VCaP (cell line): ENCODE data around the gene PLCG1.

Experiments
- H3K27ac ChIP-seq: fragments of 450-650 bp; 2 replicates; pipeline ENCODE4 v1.5.1; 2017
- CTCF ChIP-seq: fragments of 450-650 bp; conservative IDR thresholded peaks from 2 replicates; pipeline ENCODE4 v1.5.1; 2017; ENCODE audit warnings: mild to moderate bottlenecking, moderate library complexity

The PLCG1 gene

GRCh38 chr20:41218466-41218865, 81.1 kb downstream of the PLCG1 start:
- no peak overlapping the region for H3K27ac ChIP-seq
- no peak for TF ChIP-seq CTCF

GRCh38 chr20:41219824-41220223, 82.5 kb downstream of the PLCG1 start:
- H3K27ac ChIP-seq, result no peak overlapping the region
- TF ChIP-seq CTCF, result no peak

DNA sequence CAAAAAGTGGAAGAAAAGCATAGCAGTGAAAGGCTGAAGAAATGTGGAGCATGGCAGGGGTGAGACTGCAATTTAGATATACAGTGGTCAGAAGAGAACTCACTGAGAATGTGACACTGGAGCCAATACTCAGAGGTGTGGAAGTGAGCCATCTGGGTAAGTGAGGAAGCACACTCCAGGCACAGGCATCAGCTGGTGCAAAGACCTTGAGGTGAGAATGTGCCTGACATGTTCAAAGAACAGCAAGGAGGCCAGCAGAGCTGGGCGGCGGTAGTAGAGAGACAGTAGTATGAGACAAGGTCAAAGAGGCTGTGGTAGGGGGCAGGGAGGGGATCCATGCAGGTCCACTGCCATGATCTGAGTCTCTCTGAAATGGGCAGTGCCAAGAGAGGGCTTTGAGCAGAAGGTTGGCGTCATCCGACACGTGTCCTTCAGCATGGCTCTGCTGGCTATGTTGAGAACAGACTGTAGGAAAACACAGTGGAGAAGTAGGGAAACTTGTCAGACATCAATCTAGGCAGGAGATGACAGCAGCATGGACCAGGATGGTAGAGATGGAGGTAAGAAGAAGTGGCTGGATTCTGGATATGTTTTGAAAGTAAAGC, 84.4 kb downstream of the PLCG1 start:
- H3K27ac ChIP-seq, result no peak overlapping the region
- TF ChIP-seq CTCF, result no peak

DNA sequence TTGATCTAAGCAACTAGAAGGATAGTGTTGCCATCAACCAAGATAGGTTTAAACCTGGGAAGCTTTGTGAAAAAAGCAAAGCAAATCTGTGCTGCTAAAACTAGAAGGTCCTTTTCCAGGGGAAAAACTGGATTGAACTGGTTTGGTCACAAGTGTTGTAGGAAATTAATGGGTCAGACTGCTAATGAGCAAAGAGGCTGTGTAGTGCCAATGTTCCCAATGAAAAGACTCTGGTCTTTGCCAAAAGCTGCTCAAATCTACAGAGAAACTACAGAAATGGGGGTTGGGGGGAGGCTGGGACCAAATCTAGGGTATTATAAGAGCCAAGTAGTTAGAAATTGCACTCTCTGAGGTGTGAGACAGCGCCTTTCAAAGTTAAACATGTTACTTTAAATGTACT, 85.0 kb downstream of the PLCG1 start:
- no peak for TF ChIP-seq CTCF
- no peak overlapping the region for H3K27ac ChIP-seq

- no peak for TF ChIP-seq CTCF
- no peak overlapping the region for H3K27ac ChIP-seq
Measured at GRCh38 chr20:41222703-41223102, 85.4 kb downstream of the PLCG1 start.

DNA sequence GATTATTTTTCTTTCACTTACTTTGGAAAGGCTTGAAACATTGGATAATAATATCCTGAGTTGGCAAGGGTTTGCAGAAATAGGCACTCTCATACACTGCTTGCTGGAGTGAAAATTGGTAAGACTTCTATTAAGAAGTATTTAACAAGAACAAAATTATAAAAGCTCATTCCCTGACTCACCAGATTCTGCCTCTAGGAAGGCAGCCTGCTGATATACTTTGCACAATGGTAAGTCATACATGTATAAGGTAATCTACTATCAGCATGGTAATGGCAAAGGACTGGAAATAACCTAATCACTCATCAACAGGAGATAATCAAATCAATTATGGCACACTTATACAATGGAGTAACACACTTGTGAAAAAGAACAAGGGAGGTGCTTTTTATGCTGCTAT, 85.8 kb downstream of the PLCG1 start:
- no peak for TF ChIP-seq CTCF
- no peak overlapping the region for H3K27ac ChIP-seq

GRCh38 chr20:41224281-41224680, 86.9 kb downstream of the PLCG1 start:
- no peak for TF ChIP-seq CTCF

More at GRCh38 chr20:41224281-41224680, 86.9 kb downstream of the PLCG1 start:
- H3K27ac ChIP-seq, result no peak overlapping the region
